Sigmoid colon (tissue), 4 donors: Measurements from ENCODE around the gene FAM50B.

Experiments
- EP300 ChIP-seq, 4 donors: sonication (generic); formaldehyde crosslinking; IDR thresholded peaks; one replicate each; pipeline ENCODE4 v1.6.1; 2017; ENCODE audit warnings: antibody characterized with exemption in 4 of 4
- POLR2A ChIP-seq, 2 donors: fragments of 450-650 bp; IDR thresholded peaks; one replicate each; pipeline ENCODE4 v1.6.1; 2016; ENCODE audit warnings: antibody characterized with exemption in 2 of 2, mild to moderate bottlenecking in 2 of 2, moderate library complexity in 2 of 2
- POLR2AphosphoS5 ChIP-seq, 4 donors: sonication (generic); formaldehyde crosslinking; IDR thresholded peaks; one replicate each; pipeline ENCODE4 v1.6.1; 2017; ENCODE audit warnings: antibody characterized with exemption in 4 of 4
- TF ChIP-seq, protein P1 (sequence below), 4 experiments: fragments of 450-650 bp in 3 of 4; fragments of 200-600 bp in 1 of 4; IDR thresholded peaks; one replicate each; pipeline ENCODE4 v1.5.1; 2016 to 2019; ENCODE audit warnings: antibody characterized with exemption in 4 of 4, mild to moderate bottlenecking in 3 of 4, moderate library complexity in 2 of 4

DNA sequence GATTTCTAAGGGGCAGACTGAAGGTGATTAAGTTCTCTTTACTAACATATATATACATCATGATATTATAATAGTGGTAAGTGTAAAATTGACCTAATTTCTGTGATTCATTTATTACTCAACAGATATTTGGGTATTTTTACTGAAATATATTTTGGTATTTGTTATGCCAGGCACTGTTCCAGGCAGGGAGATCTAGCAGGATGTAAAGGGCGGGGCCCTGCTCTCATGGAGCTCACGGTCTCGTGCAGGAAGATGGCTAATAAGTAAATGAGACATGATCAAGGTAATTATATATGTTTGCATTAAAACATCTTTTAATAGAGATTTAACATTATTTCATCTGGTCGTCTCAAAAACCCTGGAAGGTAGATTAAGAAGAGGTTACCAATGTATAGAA lies 27.7 kb downstream of the FAM50B start:
- TF ChIP-seq POLR2AphosphoS5 (IDR thresholded peaks at IDR 0.05) (no peak), POLR2A (IDR thresholded peaks at IDR 0.05) (no peak), EP300 (IDR thresholded peaks at IDR 0.05) (no peak)
- TF ChIP-seq, protein P1, sequence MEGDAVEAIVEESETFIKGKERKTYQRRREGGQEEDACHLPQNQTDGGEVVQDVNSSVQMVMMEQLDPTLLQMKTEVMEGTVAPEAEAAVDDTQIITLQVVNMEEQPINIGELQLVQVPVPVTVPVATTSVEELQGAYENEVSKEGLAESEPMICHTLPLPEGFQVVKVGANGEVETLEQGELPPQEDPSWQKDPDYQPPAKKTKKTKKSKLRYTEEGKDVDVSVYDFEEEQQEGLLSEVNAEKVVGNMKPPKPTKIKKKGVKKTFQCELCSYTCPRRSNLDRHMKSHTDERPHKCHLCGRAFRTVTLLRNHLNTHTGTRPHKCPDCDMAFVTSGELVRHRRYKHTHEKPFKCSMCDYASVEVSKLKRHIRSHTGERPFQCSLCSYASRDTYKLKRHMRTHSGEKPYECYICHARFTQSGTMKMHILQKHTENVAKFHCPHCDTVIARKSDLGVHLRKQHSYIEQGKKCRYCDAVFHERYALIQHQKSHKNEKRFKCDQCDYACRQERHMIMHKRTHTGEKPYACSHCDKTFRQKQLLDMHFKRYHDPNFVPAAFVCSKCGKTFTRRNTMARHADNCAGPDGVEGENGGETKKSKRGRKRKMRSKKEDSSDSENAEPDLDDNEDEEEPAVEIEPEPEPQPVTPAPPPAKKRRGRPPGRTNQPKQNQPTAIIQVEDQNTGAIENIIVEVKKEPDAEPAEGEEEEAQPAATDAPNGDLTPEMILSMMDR (IDR thresholded peaks at IDR 0.05) = no peak
